Measurements from ENCODE around the gene ACTN1. TPM values are rescaled to one million over a fixed set of nuclear protein-coding genes. Genes with fewer than 3 reads are reported as not detected.
"Not testable (repeated sequence)": the region's sequence is repeated elsewhere in the genome, so short reads cannot be mapped to it uniquely, and the experiment has no call there.

Gene ACTN1
- polyA plus RNA-seq (2013): 427 and 440 TPM in 2 replicates

- H4K12ac ChIP-seq (ENCODE audit: low read depth, low read length): peak within 1 kb of the TSS; percentile 76
- H3K79me1 ChIP-seq (ENCODE audit: low read length): peaks cover 41% of the 10 kb centered on the region
- DNase-seq: peak; percentile 95 to 97
- H3K36me3 ChIP-seq (ENCODE audit: control insufficient read depth in 1 of 2, insufficient read depth in 2 of 2, low read length in 2 of 2): peaks cover 17 to 23% of the 10 kb centered on the region in 2 experiments
- no peak within 1 kb of the TSS for H3K23ac ChIP-seq (ENCODE audit: low read length)
- H4K91ac ChIP-seq (ENCODE audit: low read depth, low read length): peak within 1 kb of the TSS; percentile 93
- H3K4ac ChIP-seq (ENCODE audit: low read depth, low read length): peak within 1 kb of the TSS; percentile 85
- H3K27ac ChIP-seq (ENCODE audit: low read depth, low read length): peak within 1 kb of the TSS; percentile 97
- H3K4me1 ChIP-seq (ENCODE audit: control insufficient read depth in 1 of 2, insufficient read depth in 2 of 2, low read length in 2 of 2): peaks cover 43 to 45% of the 10 kb centered on the region in 2 experiments
- H3K9me3 ChIP-seq (ENCODE audit: insufficient read depth, low read depth, low read length): no peaks in the 10 kb centered on the region
- peak within 1 kb of the TSS; percentile 86 for H2BK120ac ChIP-seq (ENCODE audit: insufficient read depth, low read length, poor library complexity)
- no CpG with 5 or more reads among the region's 68 CpGs for WGBS (ENCODE audit: extremely low coverage, insufficient coverage, insufficient read length)
- H3K9ac ChIP-seq (ENCODE audit: low read length): peak within 1 kb of the TSS; percentile 95
- peak within 1 kb of the TSS; percentile 46 for H2BK12ac ChIP-seq (ENCODE audit: low read length)
- peak within 1 kb of the TSS; percentile 49 for H2AFZ ChIP-seq (ENCODE audit: insufficient read depth, low read length, poor library complexity)
- H3K4me3 ChIP-seq (ENCODE audit: low read depth, low read length): peak within 1 kb of the TSS; percentile 97
- H3K14ac ChIP-seq (ENCODE audit: low read length): peak within 1 kb of the TSS; percentile 92
- H2BK5ac ChIP-seq (ENCODE audit: low read depth, low read length, poor library complexity): peak within 1 kb of the TSS; percentile 93
- peak within 1 kb of the TSS; percentile 81 for H3K18ac ChIP-seq (ENCODE audit: low read length)
- peak within 1 kb of the TSS; percentile 50 for H2AK5ac ChIP-seq (ENCODE audit: low read length)
- peak within 1 kb of the TSS; percentile 82 for H3K4me2 ChIP-seq (ENCODE audit: low read length)
- H3K79me2 ChIP-seq (ENCODE audit: control insufficient read depth, insufficient read depth, low read length, poor library complexity): peaks cover 46% of the 10 kb centered on the region
- peak within 1 kb of the TSS; percentile 79 for H4K8ac ChIP-seq (ENCODE audit: low read depth, low read length)
- H3K27me3 ChIP-seq (ENCODE audit: insufficient read depth, low read length): no peaks in the 10 kb centered on the region
Measured at GRCh38 chr14:68979021-68979721, at the start of gene ACTN1. Gene ACTN1 (minus strand): TSS chr14:68979302. CDS start chr14:68979056, 246 bp downstream.

- H2BK12ac ChIP-seq (ENCODE audit: low read length): no peak overlapping the region
- no peak for DNase-seq
- no peak overlapping the region for H3K27ac ChIP-seq (ENCODE audit: low read depth, low read length)
- H3K36me3 ChIP-seq (ENCODE audit: control insufficient read depth in 1 of 2, insufficient read depth in 2 of 2, low read length in 2 of 2): no peaks in the 10 kb centered on the region
- WGBS (ENCODE audit: extremely low coverage, insufficient coverage, insufficient read length): no CpG with 5 or more reads among the region's 1 CpG
- no peak overlapping the region for H2AFZ ChIP-seq (ENCODE audit: insufficient read depth, low read length, poor library complexity)
- H3K79me2 ChIP-seq (ENCODE audit: control insufficient read depth, insufficient read depth, low read length, poor library complexity): no peaks in the 10 kb centered on the region
- H4K91ac ChIP-seq (ENCODE audit: low read depth, low read length): no peak overlapping the region
- no peak overlapping the region for H4K12ac ChIP-seq (ENCODE audit: low read depth, low read length)
- H3K9ac ChIP-seq (ENCODE audit: low read length): no peak overlapping the region
- no peaks in the 10 kb centered on the region for H3K9me3 ChIP-seq (ENCODE audit: insufficient read depth, low read depth, low read length)
- no peak overlapping the region for H3K14ac ChIP-seq (ENCODE audit: low read length)
- no peak overlapping the region for H3K4me3 ChIP-seq (ENCODE audit: low read depth, low read length)
- H3K79me1 ChIP-seq (ENCODE audit: low read length): no peaks in the 10 kb centered on the region
- no peak overlapping the region for H2AK5ac ChIP-seq (ENCODE audit: low read length)
- H2BK120ac ChIP-seq (ENCODE audit: insufficient read depth, low read length, poor library complexity): no peak overlapping the region
- H3K4ac ChIP-seq (ENCODE audit: low read depth, low read length): no peak overlapping the region
- H3K27me3 ChIP-seq (ENCODE audit: insufficient read depth, low read length): no peaks in the 10 kb centered on the region
- H2BK5ac ChIP-seq (ENCODE audit: low read depth, low read length, poor library complexity): no peak overlapping the region
- no peaks in the 10 kb centered on the region for H3K4me1 ChIP-seq (ENCODE audit: control insufficient read depth in 1 of 2, insufficient read depth in 2 of 2, low read length in 2 of 2)
- H3K4me2 ChIP-seq (ENCODE audit: low read length): no peak overlapping the region
- H4K8ac ChIP-seq (ENCODE audit: low read depth, low read length): no peak overlapping the region
- no peak overlapping the region for H3K18ac ChIP-seq (ENCODE audit: low read length)
- H3K23ac ChIP-seq (ENCODE audit: low read length): no peak overlapping the region
Measured at GRCh38 chr14:69027242-69027913, 48.3 kb upstream of the ACTN1 start.

- Histone ChIP-seq H3K9ac (ENCODE audit: low read length) (no peak overlapping the region), H4K91ac (ENCODE audit: low read depth, low read length) (no peak overlapping the region), H3K4me2 (ENCODE audit: low read length) (no peak overlapping the region), H3K79me1 (ENCODE audit: low read length) (no peaks in the 10 kb centered on the region), H2BK120ac (ENCODE audit: insufficient read depth, low read length, poor library complexity) (no peak overlapping the region), H3K79me2 (ENCODE audit: control insufficient read depth, insufficient read depth, low read length, poor library complexity) (no peaks in the 10 kb centered on the region), H3K36me3 (ENCODE audit: control insufficient read depth in 1 of 2, insufficient read depth in 2 of 2, low read length in 2 of 2) (no peaks in the 10 kb centered on the region), H3K4me3 (ENCODE audit: low read depth, low read length) (no peak overlapping the region), H2BK5ac (ENCODE audit: low read depth, low read length, poor library complexity) (no peak overlapping the region), H3K18ac (ENCODE audit: low read length) (no peak overlapping the region), H3K14ac (ENCODE audit: low read length) (no peak overlapping the region), H3K4ac (ENCODE audit: low read depth, low read length) (no peak overlapping the region), H4K12ac (ENCODE audit: low read depth, low read length) (no peak overlapping the region), H3K27ac (ENCODE audit: low read depth, low read length) (no peak overlapping the region), H3K4me1 (ENCODE audit: control insufficient read depth in 1 of 2, insufficient read depth in 2 of 2, low read length in 2 of 2) (no peaks in the 10 kb centered on the region), H3K23ac (ENCODE audit: low read length) (no peak overlapping the region), H2AK5ac (ENCODE audit: low read length) (no peak overlapping the region), H4K8ac (ENCODE audit: low read depth, low read length) (no peak overlapping the region), H2BK12ac (ENCODE audit: low read length) (no peak overlapping the region), H3K9me3 (ENCODE audit: insufficient read depth, low read depth, low read length) (no peaks in the 10 kb centered on the region), H3K27me3 (ENCODE audit: insufficient read depth, low read length) (no peaks in the 10 kb centered on the region), H2AFZ (ENCODE audit: insufficient read depth, low read length, poor library complexity) (no peak overlapping the region)
- no peak for DNase-seq
- no CpG with 5 or more reads among the region's 4 CpGs for WGBS (ENCODE audit: extremely low coverage, insufficient coverage, insufficient read length)
Measured at GRCh38 chr14:69023035-69023434, 43.9 kb upstream of the ACTN1 start.

GRCh38 chr14:69022093-69022492, 43.0 kb upstream of the ACTN1 start:
- H3K79me1 ChIP-seq (ENCODE audit: low read length); H3K79me2 ChIP-seq (ENCODE audit: control insufficient read depth, insufficient read depth, low read length, poor library complexity); H3K4ac ChIP-seq (ENCODE audit: low read depth, low read length); H2AK5ac ChIP-seq (ENCODE audit: low read length); H2BK120ac ChIP-seq (ENCODE audit: insufficient read depth, low read length, poor library complexity); H3K9me3 ChIP-seq (ENCODE audit: insufficient read depth, low read depth, low read length); H2BK5ac ChIP-seq (ENCODE audit: low read depth, low read length, poor library complexity); H3K27ac ChIP-seq (ENCODE audit: low read depth, low read length); H3K14ac ChIP-seq (ENCODE audit: low read length); H2BK12ac ChIP-seq (ENCODE audit: low read length); H3K23ac ChIP-seq (ENCODE audit: low read length); H3K9ac ChIP-seq (ENCODE audit: low read length); H4K8ac ChIP-seq (ENCODE audit: low read depth, low read length); H2AFZ ChIP-seq (ENCODE audit: insufficient read depth, low read length, poor library complexity); H3K18ac ChIP-seq (ENCODE audit: low read length); H3K4me3 ChIP-seq (ENCODE audit: low read depth, low read length); H3K36me3 ChIP-seq (ENCODE audit: control insufficient read depth in 1 of 2, insufficient read depth in 2 of 2, low read length in 2 of 2); H3K27me3 ChIP-seq (ENCODE audit: insufficient read depth, low read length); H4K12ac ChIP-seq (ENCODE audit: low read depth, low read length); H3K4me1 ChIP-seq (ENCODE audit: control insufficient read depth in 1 of 2, insufficient read depth in 2 of 2, low read length in 2 of 2); DNase-seq; H3K4me2 ChIP-seq (ENCODE audit: low read length); H4K91ac ChIP-seq (ENCODE audit: low read depth, low read length): not testable (repeated sequence)
- WGBS (ENCODE audit: extremely low coverage, insufficient coverage, insufficient read length): no CpG with 5 or more reads among the region's 8 CpGs
